CD14-positive monocyte (primary cell): ENCODE measurements around the gene CAMTA1. TPM values are rescaled to one million over a fixed set of nuclear protein-coding genes. Genes with fewer than 3 reads are reported as not detected.

Source experiments
- DNase-seq, 3 donors: peaks; one replicate each; pipeline ENCODE4 v3.0.0-alpha.2; 2011 to 2022
- H2AFZ ChIP-seq: 2 replicates; pipeline ENCODE4 v1.6.0; 2012; ENCODE audit warnings: mild to moderate bottlenecking, low read depth, low read length, inconsistent platforms; ENCODE audit not compliant: insufficient read depth, poor library complexity, severe bottlenecking
- H3K27ac ChIP-seq, 2 donors: 1 replicate in 1 of 2; 2 replicates in 1 of 2; pipeline ENCODE4 v1.5.1; 2012 to 2013; ENCODE audit warnings: low read length in 2 of 2, control low read depth in 1 of 2, inconsistent platforms in 1 of 2, low read depth in 1 of 2, mild to moderate bottlenecking in 1 of 2
- H3K27me3 ChIP-seq, 2 donors: one replicate each; pipeline versions ENCODE4 v1.6.0 to v1.6.1; 2011 to 2013; ENCODE audit warnings: low read length in 2 of 2; ENCODE audit not compliant: control insufficient read depth in 2 of 2, insufficient read depth in 2 of 2
- H3K36me3 ChIP-seq, 2 donors: replicated peaks in 1 of 2; 1 replicate in 1 of 2; 2 replicates in 1 of 2; pipeline versions ENCODE4 v1.5.1 to v1.6.1; 2012 to 2013; ENCODE audit warnings: low read length in 2 of 2, control low read depth in 1 of 2, inconsistent platforms in 1 of 2, mild to moderate bottlenecking in 1 of 2; ENCODE audit not compliant: insufficient read depth in 2 of 2, control insufficient read depth in 1 of 2
- H3K4me1 ChIP-seq, 2 donors: 1 replicate in 1 of 2; 2 replicates in 1 of 2; pipeline versions ENCODE4 v1.5.1 to v1.6.1; 2012 to 2013; ENCODE audit warnings: low read length in 2 of 2, control low read depth in 1 of 2, inconsistent platforms in 1 of 2, mild to moderate bottlenecking in 1 of 2, moderate library complexity in 1 of 2; ENCODE audit not compliant: insufficient read depth in 2 of 2, control insufficient read depth in 1 of 2
- H3K4me2 ChIP-seq: replicated peaks from 2 replicates; pipeline ENCODE3; 2012; ENCODE audit warnings: low read length, moderate library complexity, mild to moderate bottlenecking; ENCODE audit not compliant: poor library complexity, severe bottlenecking; ENCODE audit errors: extremely low read depth
- H3K4me3 ChIP-seq, 3 experiments: fragments of 200-600 bp in 1 of 3; sonication (generic) in 1 of 3; replicated peaks in 1 of 3; 1 replicate in 2 of 3; 2 replicates in 1 of 3; pipeline ENCODE4 v1.5.1; 2011 to 2013; ENCODE audit warnings: low read length in 3 of 3, mild to moderate bottlenecking in 3 of 3, control low read depth in 2 of 3, low read depth in 2 of 3, inconsistent platforms in 1 of 3, moderate library complexity in 1 of 3
- H3K79me2 ChIP-seq: 2 replicates; pipeline ENCODE4 v1.6.0; 2012; ENCODE audit warnings: mild to moderate bottlenecking, control low read depth, inconsistent platforms, low read length, moderate library complexity; ENCODE audit not compliant: insufficient read depth
- H3K9ac ChIP-seq: 2 replicates; pipeline ENCODE4 v1.6.0; 2017; ENCODE audit warnings: low read length, mild to moderate bottlenecking; ENCODE audit not compliant: insufficient read depth, poor library complexity, severe bottlenecking
- H3K9me3 ChIP-seq, 2 donors: replicated peaks in 1 of 2; 1 replicate in 1 of 2; 2 replicates in 1 of 2; pipeline versions ENCODE4 v1.5.1 to v1.6.1; 2012 to 2013; ENCODE audit warnings: low read length in 2 of 2, control low read depth in 1 of 2; ENCODE audit not compliant: control insufficient read depth in 1 of 2, insufficient read depth in 1 of 2
- H4K20me1 ChIP-seq: 2 replicates; pipeline ENCODE4 v1.6.0; 2012; ENCODE audit warnings: mild to moderate bottlenecking, low read length, control low read depth, moderate library complexity; ENCODE audit not compliant: insufficient read depth
- H3K27ac Mint-ChIP-seq, 7 donors: one replicate each; pipeline ENCODE4 v1.8.0; 2020; ENCODE audit warnings: mild to moderate bottlenecking in 7 of 7, mixed read lengths in 7 of 7, moderate library complexity in 6 of 7, inconsistent platforms in 2 of 7
- H3K27me3 Mint-ChIP-seq, 3 donors: one replicate each; pipeline ENCODE4 v1.8.0; 2021 to 2022; ENCODE audit warnings: low read depth in 3 of 3, mild to moderate bottlenecking in 3 of 3, mixed read lengths in 3 of 3, moderate library complexity in 3 of 3, inconsistent platforms in 1 of 3
- H3K36me3 Mint-ChIP-seq, 2 donors: one replicate each; pipeline ENCODE4 v1.8.0; 2020; ENCODE audit warnings: mixed read lengths in 2 of 2, inconsistent platforms in 1 of 2, mild to moderate bottlenecking in 1 of 2
- H3K4me1 Mint-ChIP-seq: one replicate; pipeline ENCODE4 v1.8.0; 2020; ENCODE audit warnings: mild to moderate bottlenecking, mixed read lengths
- H3K4me3 Mint-ChIP-seq, 2 donors: one replicate each; pipeline ENCODE4 v1.8.0; 2020; ENCODE audit warnings: mild to moderate bottlenecking in 2 of 2, mixed read lengths in 2 of 2, moderate library complexity in 1 of 2
- H3K9me3 Mint-ChIP-seq, 7 donors: one replicate each; pipeline ENCODE4 v1.8.0; 2020 to 2022; ENCODE audit warnings: mixed read lengths in 7 of 7, mild to moderate bottlenecking in 6 of 7, moderate library complexity in 6 of 7, inconsistent platforms in 2 of 7
- WGBS: methylation state at CpG from one replicate; pipeline ENCODE4 v1.1.5; 2013; ENCODE audit warnings: missing lambda C conversion rate; ENCODE audit not compliant: insufficient coverage; 5-methylcytosine and 5-hydroxymethylcytosine counted together
- intact Hi-C, 2 donors: fragments of 100-400 bp; cut with micrococcal nuclease; formaldehyde crosslinking; loops; one replicate each; pipeline versions ENCODE4 v1.15.0 to v1.15.1; 2023
- polyA plus RNA-seq, 3 donors: library from polyadenylated mRNA; depleted of rRNA in 1 of 3; unstranded in 2 of 3; stranded (reverse) in 1 of 3; fragments of 300-500 nt in 2 of 3; fragments of >200 nt in 1 of 3; fragmentation: Illumina TruSeq in 2 of 3; gene quantifications; 1 replicate in 2 of 3; 2 replicates in 1 of 3; pipeline ENCODE4 v1.2.3, GENCODE V29; 2012 to 2021
- TF ChIP-seq, protein P1 (sequence below): fragments of 200-600 bp; IDR thresholded peaks from one replicate; pipeline ENCODE4 v1.8.0; 2022; ENCODE audit warnings: antibody characterized with exemption, mild to moderate bottlenecking

Gene CAMTA1
- polyA plus RNA-seq, 3 donors, result 52.0 to 89.6 (median 78.3) TPM

DNA sequence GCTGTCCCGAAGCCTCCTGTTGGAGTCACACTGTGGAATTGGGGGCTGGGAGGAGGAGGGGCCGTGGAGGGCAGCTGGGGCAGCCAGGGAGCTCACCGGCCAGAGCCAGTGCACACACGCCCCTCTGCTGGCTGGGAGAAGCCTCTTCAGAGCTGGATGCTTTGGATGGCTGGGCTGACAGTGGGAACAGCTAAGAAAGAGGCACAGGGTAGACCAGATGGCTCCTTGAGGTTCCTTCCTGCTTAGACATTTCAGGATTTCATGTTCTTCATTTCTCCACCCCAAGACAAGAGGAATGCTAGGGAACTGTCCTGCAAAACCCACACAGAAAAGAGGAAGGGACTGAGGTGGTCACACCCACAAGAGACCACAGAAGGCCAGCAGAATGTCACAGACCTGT lies 731.1 kb downstream of the CAMTA1 start:
- H3K4me2 ChIP-seq, result no peak overlapping the region
- H3K4me1 ChIP-seq, result no peaks in the 10 kb centered on the region
- H4K20me1 ChIP-seq, result no peaks in the 10 kb centered on the region
- Mint-ChIP-seq H3K9me3 (peaks cover 0 to 3% (median 0%) of the 10 kb centered on the region in 7 donors), H3K36me3 (no peaks in the 10 kb centered on the region), H3K4me1 (peaks cover 3% of the 10 kb centered on the region), H3K27ac (no peak overlapping the region), H3K27me3 (peaks cover 4 to 12% (median 4%) of the 10 kb centered on the region in 3 donors), H3K4me3 (no peak overlapping the region)
- no peak overlapping the region for H3K4me3 ChIP-seq
- no peak overlapping the region for H3K27ac ChIP-seq
- no peak for DNase-seq
- H3K9ac ChIP-seq, result no peak overlapping the region
- no peak overlapping the region for H2AFZ ChIP-seq
- H3K36me3 ChIP-seq, result no peaks in the 10 kb centered on the region
- H3K27me3 ChIP-seq, result no peaks in the 10 kb centered on the region
- H3K9me3 ChIP-seq, result no peaks in the 10 kb centered on the region
- WGBS, result 87% methylated on average over 4 of the region's 4 CpGs
- intact Hi-C loops, result no loop called here
- TF ChIP-seq, protein P1, sequence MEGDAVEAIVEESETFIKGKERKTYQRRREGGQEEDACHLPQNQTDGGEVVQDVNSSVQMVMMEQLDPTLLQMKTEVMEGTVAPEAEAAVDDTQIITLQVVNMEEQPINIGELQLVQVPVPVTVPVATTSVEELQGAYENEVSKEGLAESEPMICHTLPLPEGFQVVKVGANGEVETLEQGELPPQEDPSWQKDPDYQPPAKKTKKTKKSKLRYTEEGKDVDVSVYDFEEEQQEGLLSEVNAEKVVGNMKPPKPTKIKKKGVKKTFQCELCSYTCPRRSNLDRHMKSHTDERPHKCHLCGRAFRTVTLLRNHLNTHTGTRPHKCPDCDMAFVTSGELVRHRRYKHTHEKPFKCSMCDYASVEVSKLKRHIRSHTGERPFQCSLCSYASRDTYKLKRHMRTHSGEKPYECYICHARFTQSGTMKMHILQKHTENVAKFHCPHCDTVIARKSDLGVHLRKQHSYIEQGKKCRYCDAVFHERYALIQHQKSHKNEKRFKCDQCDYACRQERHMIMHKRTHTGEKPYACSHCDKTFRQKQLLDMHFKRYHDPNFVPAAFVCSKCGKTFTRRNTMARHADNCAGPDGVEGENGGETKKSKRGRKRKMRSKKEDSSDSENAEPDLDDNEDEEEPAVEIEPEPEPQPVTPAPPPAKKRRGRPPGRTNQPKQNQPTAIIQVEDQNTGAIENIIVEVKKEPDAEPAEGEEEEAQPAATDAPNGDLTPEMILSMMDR, result no peak
- H3K79me2 ChIP-seq, result no peaks in the 10 kb centered on the region

DNA sequence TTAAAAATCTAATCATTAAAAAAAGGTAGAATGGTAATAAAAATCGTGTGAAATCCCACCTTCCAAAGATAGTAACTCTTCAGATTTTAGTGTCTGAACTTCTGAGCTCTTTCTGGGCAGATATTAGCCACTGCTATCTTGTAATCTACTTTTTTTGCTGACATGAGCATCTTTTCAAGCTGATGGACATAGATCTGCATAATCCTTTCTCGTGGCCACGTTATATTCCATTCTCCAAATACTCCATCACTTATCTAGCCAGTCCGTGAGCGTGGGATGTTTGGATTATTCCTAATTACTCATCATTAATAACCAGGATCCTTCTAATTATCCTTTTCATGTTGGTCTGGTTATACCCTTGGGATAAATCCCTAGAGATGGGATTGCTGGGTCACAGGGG lies 731.7 kb downstream of the CAMTA1 start:
- no peak overlapping the region for H3K27ac Mint-ChIP-seq
- TF ChIP-seq, protein P1, result no peak

More for the DNA sequence above, 731.7 kb downstream of the CAMTA1 start:
- no peak for DNase-seq
- Mint-ChIP-seq H3K4me1 (peaks cover 3% of the 10 kb centered on the region), H3K36me3 (no peaks in the 10 kb centered on the region), H3K4me3 (no peak overlapping the region), H3K27me3 (peaks cover 4 to 12% (median 4%) of the 10 kb centered on the region in 3 donors), H3K9me3 (peaks cover 0 to 3% (median 0%) of the 10 kb centered on the region in 7 donors)
- WGBS, result 100% methylated on average over 4 of the region's 5 CpGs
- intact Hi-C loops, result no loop called here
- Histone ChIP-seq H4K20me1 (no peaks in the 10 kb centered on the region), H3K9me3 (no peaks in the 10 kb centered on the region), H3K4me2 (no peak overlapping the region), H3K9ac (no peak overlapping the region), H3K27ac (no peak overlapping the region), H2AFZ (no peak overlapping the region), H3K4me1 (no peaks in the 10 kb centered on the region), H3K79me2 (no peaks in the 10 kb centered on the region), H3K27me3 (no peaks in the 10 kb centered on the region), H3K36me3 (no peaks in the 10 kb centered on the region), H3K4me3 (no peak overlapping the region)
